ENCODE results near the gene CRB1.

- TF ChIP-seq CTCF (IDR thresholded peaks at IDR 0.05; ENCODE audit: low read length) (no peak), EZH2 (IDR thresholded peaks at IDR 0.05; ENCODE audit: borderline replicate concordance, low read length) (no peak)
Observed at GRCh38 chr1:197388801-197389200, 120.7 kb downstream of the CRB1 start.

Data from OCI-LY1 (cell line).